DOHH2 (cell line): ENCODE results near the gene KCNG2.

ENCODE experiments used
- H3F3A ChIP-seq: fragments of 200-600 bp; sonication (generic), shearing (Covaris generic); 2 replicates; pipeline ENCODE4 v1.6.0; 2016; ENCODE audit warnings: antibody characterized with exemption, mild to moderate bottlenecking; ENCODE audit not compliant: control insufficient read depth, insufficient read depth
- H3K27ac ChIP-seq: fragments of 200-600 bp; sonication (generic); 2 replicates; pipeline ENCODE4 v1.5.1; 2014; ENCODE audit warnings: low read depth, mild to moderate bottlenecking, low read length, moderate library complexity
- H3K27me3 ChIP-seq: fragments of 200-600 bp; sonication (generic); 2 replicates; pipeline ENCODE4 v1.6.1; 2014; ENCODE audit warnings: mild to moderate bottlenecking, low read length, mixed read lengths; ENCODE audit not compliant: control insufficient read depth
- H3K36me3 ChIP-seq: fragments of 200-600 bp; sonication (generic); 2 replicates; pipeline ENCODE4 v1.6.1; 2014; ENCODE audit warnings: mild to moderate bottlenecking, low read length, moderate library complexity, mixed read lengths; ENCODE audit not compliant: control insufficient read depth
- H3K4me1 ChIP-seq: fragments of 200-600 bp; sonication (generic); 2 replicates; pipeline ENCODE4 v1.6.1; 2014; ENCODE audit warnings: mild to moderate bottlenecking, low read length, mixed read lengths; ENCODE audit not compliant: control insufficient read depth
- H3K4me2 ChIP-seq: fragments of 200-600 bp; sonication (generic); 2 replicates; pipeline ENCODE4 v1.6.0; 2014; ENCODE audit warnings: mild to moderate bottlenecking, low read length, moderate library complexity
- H3K4me3 ChIP-seq: fragments of 200-600 bp; sonication (generic); 2 replicates; pipeline ENCODE4 v1.5.1; 2014; ENCODE audit warnings: mild to moderate bottlenecking, low read length, mixed read lengths
- H3K79me2 ChIP-seq: fragments of 200-600 bp; sonication (generic); 2 replicates; pipeline ENCODE4 v1.6.1; 2014; ENCODE audit warnings: mild to moderate bottlenecking, low read length, mixed read lengths; ENCODE audit not compliant: control insufficient read depth
- H3K9me2 ChIP-seq: fragments of 200-600 bp; sonication (generic); replicated peaks from 2 replicates; pipeline ENCODE4 v1.6.1; 2014; ENCODE audit warnings: mild to moderate bottlenecking, low read length, mixed read lengths; ENCODE audit not compliant: control insufficient read depth
- H3K9me3 ChIP-seq: fragments of 200-600 bp; sonication (generic); 2 replicates; pipeline ENCODE4 v1.6.1; 2014; ENCODE audit warnings: antibody characterized with exemption, low read length, mixed read lengths; ENCODE audit not compliant: control insufficient read depth, insufficient read depth
- H4K20me1 ChIP-seq: fragments of 200-600 bp; sonication (generic); 2 replicates; pipeline ENCODE4 v1.6.0; 2014; ENCODE audit warnings: low read depth, mild to moderate bottlenecking, antibody characterized with exemption, low read length, moderate library complexity; ENCODE audit not compliant: control insufficient read depth, insufficient read depth
- CTCF ChIP-seq: fragments of 200-600 bp; sonication (generic); IDR thresholded peaks from one replicate; pipeline ENCODE4 v1.5.1; 2014; ENCODE audit warnings: antibody characterized with exemption, mild to moderate bottlenecking, low read depth, low read length; ENCODE audit not compliant: poor library complexity, severe bottlenecking
- EZH2phosphoT487 ChIP-seq: fragments of 200-600 bp; sonication (generic); IDR thresholded peaks from 2 replicates; pipeline ENCODE4 v1.6.1; 2017; ENCODE audit warnings: borderline replicate concordance, mild to moderate bottlenecking, antibody characterized with exemption, low read length, moderate library complexity, mixed read lengths

Gene KCNG2

GRCh38 chr18:79756143-79756500, 41.6 kb upstream of the KCNG2 start:
- H3F3A ChIP-seq = no peaks in the 10 kb centered on the region
- H3K9me3 ChIP-seq = no peaks in the 10 kb centered on the region
- no peaks in the 10 kb centered on the region for H3K79me2 ChIP-seq
- peaks cover 11% of the 10 kb centered on the region; the same call in 1 of the 2 replicates for H3K36me3 ChIP-seq
- no peak overlapping the region for H3K4me2 ChIP-seq
- H4K20me1 ChIP-seq = peaks cover 4% of the 10 kb centered on the region; the same call in 1 of the 2 replicates
- no peaks in the 10 kb centered on the region for H3K4me1 ChIP-seq
- no peak overlapping the region for H3K4me3 ChIP-seq
- H3K9me2 ChIP-seq = no peaks in the 10 kb centered on the region
- H3K27ac ChIP-seq = no peak overlapping the region
- TF ChIP-seq EZH2phosphoT487 (no peak), CTCF (no peak)
- no peaks in the 10 kb centered on the region for H3K27me3 ChIP-seq

- no peaks in the 10 kb centered on the region for H3K9me3 ChIP-seq
- peaks cover 11% of the 10 kb centered on the region; the same call in 1 of the 2 replicates for H3K36me3 ChIP-seq
- no peak for TF ChIP-seq CTCF
- no peak for TF ChIP-seq EZH2phosphoT487
- no peaks in the 10 kb centered on the region for H3K27me3 ChIP-seq
- no peaks in the 10 kb centered on the region for H3K4me1 ChIP-seq
- no peaks in the 10 kb centered on the region for H3K9me2 ChIP-seq
- peaks cover 4% of the 10 kb centered on the region; the same call in 1 of the 2 replicates for H4K20me1 ChIP-seq
- H3K79me2 ChIP-seq = no peaks in the 10 kb centered on the region
- no peak overlapping the region for H3K4me2 ChIP-seq
- H3F3A ChIP-seq = no peaks in the 10 kb centered on the region
- no peak overlapping the region for H3K27ac ChIP-seq
- no peak overlapping the region for H3K4me3 ChIP-seq
Observed at GRCh38 chr18:79756826-79757225, 40.9 kb upstream of the KCNG2 start.

DNA sequence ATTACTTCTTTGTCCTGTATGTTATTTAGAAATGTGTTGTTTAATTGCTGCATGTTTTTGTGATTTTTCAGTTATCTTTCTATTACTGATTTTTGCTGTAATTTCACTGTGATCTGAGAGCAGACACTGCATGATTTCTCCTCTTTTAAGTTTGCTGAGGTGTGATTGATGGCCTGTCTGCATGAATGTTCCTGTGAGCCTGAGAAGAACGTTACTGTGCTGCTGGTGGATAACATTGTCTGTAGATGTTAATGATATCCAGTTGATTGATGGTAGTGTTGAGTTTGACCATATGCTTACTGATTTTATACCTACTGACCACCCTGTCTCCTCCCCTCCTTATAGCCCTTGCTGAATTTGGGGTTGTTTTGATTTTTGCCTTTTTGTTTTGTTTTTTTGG, 37.4 kb upstream of the KCNG2 start:
- H3K27ac ChIP-seq = no peak overlapping the region
- no peaks in the 10 kb centered on the region for H3K9me2 ChIP-seq
- no peak overlapping the region for H3K4me2 ChIP-seq
- H3K27me3 ChIP-seq = no peaks in the 10 kb centered on the region
- H3K4me1 ChIP-seq = no peaks in the 10 kb centered on the region
- no peak overlapping the region for H3K4me3 ChIP-seq
- H3F3A ChIP-seq = no peaks in the 10 kb centered on the region
- no peaks in the 10 kb centered on the region for H3K36me3 ChIP-seq
- H4K20me1 ChIP-seq = peaks cover 4% of the 10 kb centered on the region; the same call in 1 of the 2 replicates
- no peaks in the 10 kb centered on the region for H3K9me3 ChIP-seq
- no peaks in the 10 kb centered on the region for H3K79me2 ChIP-seq
- no peak for TF ChIP-seq EZH2phosphoT487
- no peak for TF ChIP-seq CTCF

- Histone ChIP-seq H3K4me2 (no peak overlapping the region), H3K27ac (no peak overlapping the region), H3K9me3 (no peaks in the 10 kb centered on the region), H3K36me3 (no peaks in the 10 kb centered on the region), H3K4me3 (no peak overlapping the region), H3K79me2 (no peaks in the 10 kb centered on the region), H3K9me2 (no peaks in the 10 kb centered on the region), H3K4me1 (no peaks in the 10 kb centered on the region), H3F3A (no peaks in the 10 kb centered on the region), H4K20me1 (peaks cover 4% of the 10 kb centered on the region; the same call in 1 of the 2 replicates), H3K27me3 (no peaks in the 10 kb centered on the region)
- TF ChIP-seq EZH2phosphoT487 (no peak), CTCF (no peak)
Observed at GRCh38 chr18:79760881-79761280, 36.9 kb upstream of the KCNG2 start.
